HUES64 (cell line): ENCODE measurements around the gene CDH13.

ENCODE experiments used
- H3K27ac ChIP-seq: 2 replicates; pipeline ENCODE4 v1.7.0; 2013; ENCODE audit warnings: low read depth, low read length, inconsistent platforms
- H3K27me3 ChIP-seq: 2 replicates; pipeline ENCODE4 v1.6.1; 2013; ENCODE audit warnings: mild to moderate bottlenecking, low read length; ENCODE audit not compliant: insufficient read depth
- H3K36me3 ChIP-seq: 2 replicates; pipeline ENCODE4 v1.6.1; 2013; ENCODE audit warnings: mild to moderate bottlenecking, low read length; ENCODE audit not compliant: insufficient read depth
- H3K4me1 ChIP-seq: 2 replicates; pipeline ENCODE4 v1.6.1; 2013; ENCODE audit warnings: mild to moderate bottlenecking, low read length, moderate library complexity; ENCODE audit not compliant: insufficient read depth
- H3K4me3 ChIP-seq: 2 replicates; pipeline ENCODE4 v1.5.1; 2013; ENCODE audit warnings: mild to moderate bottlenecking, low read length, moderate library complexity
- H3K9ac ChIP-seq: 2 replicates; pipeline ENCODE4 v1.6.1; 2013; ENCODE audit warnings: mild to moderate bottlenecking, low read depth, low read length
- H3K9me3 ChIP-seq: 2 replicates; pipeline ENCODE4 v1.6.1; 2013; ENCODE audit warnings: low read depth, low read length; ENCODE audit not compliant: insufficient read depth
- WGBS: fragments of 150-250, 120-280 bp; methylation state at CpG from one replicate; pipeline ENCODE4 v1.1.7; 2013; ENCODE audit warnings: missing lambda C conversion rate; 5-methylcytosine and 5-hydroxymethylcytosine counted together

The CDH13 gene

DNA sequence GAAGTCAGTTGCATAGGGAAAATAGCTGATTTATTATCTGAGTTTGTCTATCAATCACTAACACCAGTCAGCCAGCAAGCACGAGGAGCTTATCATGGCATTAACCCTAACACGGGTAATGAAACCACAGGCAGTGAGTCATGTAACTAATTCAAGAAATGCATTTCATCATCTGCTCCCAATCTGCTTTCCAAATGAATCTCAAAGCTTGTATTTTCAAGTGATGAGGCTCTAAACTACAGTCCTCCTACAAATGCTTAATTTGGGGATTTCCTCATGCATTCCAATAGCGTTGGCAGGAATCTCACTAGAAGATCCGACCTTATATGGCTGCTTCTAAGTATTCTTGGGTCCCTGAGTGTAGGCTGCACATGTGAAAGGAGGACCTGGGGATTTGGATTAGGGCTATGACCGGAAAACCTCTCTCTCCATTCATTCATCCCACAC, 1062.6 kb downstream of the CDH13 start:
- H3K27ac ChIP-seq = no peak overlapping the region
- WGBS = 55% methylated on average over 4 of the region's 5 CpGs
- no peaks in the 10 kb centered on the region for H3K27me3 ChIP-seq
- H3K4me3 ChIP-seq = no peak overlapping the region
- H3K4me1 ChIP-seq = peaks cover 13% of the 10 kb centered on the region
- H3K9me3 ChIP-seq = no peaks in the 10 kb centered on the region
- H3K9ac ChIP-seq = no peak overlapping the region
- H3K36me3 ChIP-seq = no peaks in the 10 kb centered on the region

- peaks cover 13% of the 10 kb centered on the region for H3K4me1 ChIP-seq
- 78% methylated on average over 5 of the region's 5 CpGs for WGBS
These were observed 1065.5 kb downstream of the CDH13 start for GRCh38 chr16:83692224-83692623.

GRCh38 chr16:83698964-83699363, 1072.2 kb downstream of the CDH13 start:
- Histone ChIP-seq H3K27ac (no peak overlapping the region), H3K27me3 (no peaks in the 10 kb centered on the region), H3K4me1 (no peaks in the 10 kb centered on the region), H3K9me3 (no peaks in the 10 kb centered on the region), H3K36me3 (no peaks in the 10 kb centered on the region), H3K4me3 (no peak overlapping the region), H3K9ac (no peak overlapping the region)
- 91% methylated on average over 4 of the region's 4 CpGs for WGBS

More at GRCh38 chr16:83692224-83692623, 1065.5 kb downstream of the CDH13 start:
- H3K27ac ChIP-seq = no peak overlapping the region
- no peaks in the 10 kb centered on the region for H3K9me3 ChIP-seq
- H3K36me3 ChIP-seq = no peaks in the 10 kb centered on the region
- no peak overlapping the region for H3K4me3 ChIP-seq
- no peaks in the 10 kb centered on the region for H3K27me3 ChIP-seq
- no peak overlapping the region for H3K9ac ChIP-seq

GRCh38 chr16:83699817-83700216, 1073.0 kb downstream of the CDH13 start:
- H3K27me3 ChIP-seq = no peaks in the 10 kb centered on the region
- WGBS = 82% methylated on average over 4 of the region's 4 CpGs

DNA sequence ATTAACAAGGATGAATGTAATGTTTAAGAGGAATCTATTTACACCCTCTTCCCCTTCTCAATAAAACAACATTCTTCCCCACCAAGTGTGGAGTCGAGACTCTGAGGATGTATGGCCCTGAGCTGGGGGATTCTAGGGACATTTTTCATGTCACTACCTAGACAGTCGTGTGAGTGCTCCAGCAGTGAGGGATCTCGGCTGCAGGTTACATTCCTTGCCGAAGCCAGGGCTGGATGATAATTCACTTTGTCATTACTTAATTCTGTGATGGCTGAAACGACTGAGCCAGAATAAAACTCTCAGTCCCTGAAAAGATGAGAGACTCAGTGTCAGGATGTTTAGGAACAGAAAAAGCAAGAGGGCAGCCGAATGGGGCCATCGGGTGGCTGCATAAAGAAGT, 1074.1 kb downstream of the CDH13 start:
- 88% methylated on average over 7 of the region's 7 CpGs for WGBS
- H3K27me3 ChIP-seq = no peaks in the 10 kb centered on the region
- no peaks in the 10 kb centered on the region for H3K36me3 ChIP-seq
- H3K4me1 ChIP-seq = no peaks in the 10 kb centered on the region
- no peaks in the 10 kb centered on the region for H3K9me3 ChIP-seq
- H3K9ac ChIP-seq = no peak overlapping the region
- H3K27ac ChIP-seq = no peak overlapping the region
- H3K4me3 ChIP-seq = no peak overlapping the region

More at GRCh38 chr16:83699817-83700216, 1073.0 kb downstream of the CDH13 start:
- Histone ChIP-seq H3K4me3 (no peak overlapping the region), H3K9me3 (no peaks in the 10 kb centered on the region), H3K36me3 (no peaks in the 10 kb centered on the region), H3K4me1 (no peaks in the 10 kb centered on the region), H3K9ac (no peak overlapping the region), H3K27ac (no peak overlapping the region)

DNA sequence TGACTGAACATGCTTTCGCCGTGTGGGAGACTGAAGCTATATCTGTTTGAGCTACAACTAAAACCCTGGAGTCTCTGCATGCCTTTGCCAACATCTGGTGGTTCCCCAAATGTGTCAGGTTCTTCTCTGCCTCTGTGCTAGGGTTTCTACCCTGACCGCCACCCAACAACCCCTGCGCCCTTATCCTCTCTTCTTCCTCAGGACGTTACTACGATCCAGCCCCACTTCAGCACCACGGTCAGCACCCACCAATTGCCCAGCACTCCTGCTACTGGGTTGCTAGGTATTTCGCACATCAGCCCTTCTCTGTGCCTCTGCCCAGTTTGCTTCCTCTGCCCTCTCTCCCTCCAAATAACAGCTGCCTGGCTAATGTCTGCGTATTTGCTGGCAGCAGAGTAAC, 1074.7 kb downstream of the CDH13 start:
- Histone ChIP-seq H3K36me3 (no peaks in the 10 kb centered on the region), H3K27ac (no peak overlapping the region), H3K9me3 (no peaks in the 10 kb centered on the region), H3K4me3 (no peak overlapping the region), H3K9ac (no peak overlapping the region), H3K27me3 (no peaks in the 10 kb centered on the region), H3K4me1 (no peaks in the 10 kb centered on the region)
- 52% methylated on average over 9 of the region's 9 CpGs for WGBS

DNA sequence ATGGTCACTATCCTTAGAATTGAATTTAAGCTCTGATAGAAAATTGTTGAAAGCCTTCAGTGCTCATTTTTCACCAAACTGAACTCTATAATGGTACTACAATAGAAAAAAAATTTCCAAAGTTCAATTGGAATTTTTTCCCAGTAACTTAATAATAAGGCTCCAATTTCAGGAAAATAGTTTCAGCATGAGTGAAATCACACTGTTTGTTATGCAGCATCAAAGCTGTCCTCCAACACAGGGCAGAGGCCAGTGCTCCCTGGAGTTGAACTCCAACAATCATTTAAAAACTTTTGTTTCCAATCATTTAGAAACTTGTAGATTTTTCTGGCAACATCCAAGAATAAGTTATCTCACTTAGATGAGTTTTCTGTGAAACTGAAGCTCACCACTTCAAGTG, 1077.9 kb downstream of the CDH13 start:
- H3K9ac ChIP-seq = no peak overlapping the region
- no peaks in the 10 kb centered on the region for H3K9me3 ChIP-seq
- no peak overlapping the region for H3K27ac ChIP-seq
- H3K36me3 ChIP-seq = no peaks in the 10 kb centered on the region
- no peak overlapping the region for H3K4me3 ChIP-seq
- H3K4me1 ChIP-seq = no peaks in the 10 kb centered on the region
- no peaks in the 10 kb centered on the region for H3K27me3 ChIP-seq

- Histone ChIP-seq H3K9ac (no peak overlapping the region), H3K27ac (no peak overlapping the region), H3K9me3 (no peaks in the 10 kb centered on the region), H3K27me3 (no peaks in the 10 kb centered on the region), H3K4me1 (no peaks in the 10 kb centered on the region), H3K36me3 (no peaks in the 10 kb centered on the region), H3K4me3 (no peak overlapping the region)
- 89% methylated on average over 4 of the region's 4 CpGs for WGBS
These were observed 1079.1 kb downstream of the CDH13 start for GRCh38 chr16:83705856-83706255.

DNA sequence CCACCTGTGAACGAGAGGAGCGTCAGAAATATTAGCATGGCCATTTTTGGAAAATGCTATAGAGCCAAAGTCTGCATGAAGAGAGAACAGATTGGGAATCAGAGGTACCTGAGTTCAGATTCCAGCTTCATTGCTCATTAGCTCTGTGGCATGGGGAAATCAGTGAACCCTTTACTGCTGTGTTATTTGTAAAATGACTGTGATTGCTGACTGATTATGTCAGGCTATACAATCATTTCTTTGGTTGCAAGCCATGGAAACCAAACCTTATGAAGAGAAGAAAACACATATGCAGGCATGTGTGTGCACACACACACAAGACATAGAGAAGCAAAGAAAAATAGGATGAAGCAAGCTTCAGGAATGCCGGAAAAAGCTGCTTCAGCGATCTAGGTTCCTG, 1079.6 kb downstream of the CDH13 start:
- H3K9ac ChIP-seq = no peak overlapping the region
- no peaks in the 10 kb centered on the region for H3K27me3 ChIP-seq
- no peaks in the 10 kb centered on the region for H3K36me3 ChIP-seq
- H3K9me3 ChIP-seq = no peaks in the 10 kb centered on the region
- H3K4me1 ChIP-seq = no peaks in the 10 kb centered on the region
- WGBS = 97% methylated on average over 4 of the region's 4 CpGs
- H3K4me3 ChIP-seq = no peak overlapping the region
- H3K27ac ChIP-seq = no peak overlapping the region

GRCh38 chr16:83711069-83711468, 1084.3 kb downstream of the CDH13 start:
- no peaks in the 10 kb centered on the region for H3K9me3 ChIP-seq
- H3K4me3 ChIP-seq = no peak overlapping the region
- H3K36me3 ChIP-seq = no peaks in the 10 kb centered on the region
- WGBS = 90% methylated on average over 3 of the region's 3 CpGs
- no peaks in the 10 kb centered on the region for H3K27me3 ChIP-seq
- no peak overlapping the region for H3K9ac ChIP-seq
- H3K4me1 ChIP-seq = peaks cover 4% of the 10 kb centered on the region
- no peak overlapping the region for H3K27ac ChIP-seq

- H3K9ac ChIP-seq = no peak overlapping the region
- WGBS = 95% methylated on average over 3 of the region's 4 CpGs
- no peaks in the 10 kb centered on the region for H3K9me3 ChIP-seq
- peaks cover 4% of the 10 kb centered on the region for H3K4me1 ChIP-seq
- H3K36me3 ChIP-seq = no peaks in the 10 kb centered on the region
- H3K4me3 ChIP-seq = no peak overlapping the region
- H3K27ac ChIP-seq = no peak overlapping the region
- H3K27me3 ChIP-seq = no peaks in the 10 kb centered on the region
These were observed 1086.8 kb downstream of the CDH13 start for GRCh38 chr16:83713597-83713996.

DNA sequence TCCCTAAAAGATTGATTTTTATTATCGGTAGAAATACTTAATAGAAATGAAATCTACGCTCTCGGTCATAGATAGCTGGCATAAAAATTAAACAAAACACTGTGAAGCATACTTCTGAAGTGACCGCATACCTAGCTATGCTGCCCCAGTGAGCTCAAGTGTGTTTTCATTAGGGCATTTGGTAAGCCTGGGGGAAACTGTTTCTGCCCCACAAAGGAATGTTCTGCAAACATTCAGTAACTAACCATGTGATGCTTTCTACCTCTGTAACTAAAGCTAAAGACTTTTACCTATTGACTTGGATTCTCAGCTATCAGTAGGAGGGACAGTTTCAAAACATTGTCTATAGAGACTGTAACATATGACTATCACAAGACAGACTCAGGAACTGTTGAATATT, 1087.5 kb downstream of the CDH13 start:
- H3K4me1 ChIP-seq = peaks cover 4% of the 10 kb centered on the region
- no peak overlapping the region for H3K4me3 ChIP-seq
- H3K27me3 ChIP-seq = no peaks in the 10 kb centered on the region
- H3K36me3 ChIP-seq = no peaks in the 10 kb centered on the region
- 96% methylated on average over 4 of the region's 4 CpGs for WGBS
- no peak overlapping the region for H3K9ac ChIP-seq
- no peaks in the 10 kb centered on the region for H3K9me3 ChIP-seq
- H3K27ac ChIP-seq = no peak overlapping the region
